GM12892 (cell line): ENCODE measurements around the gene MRPL20.

Experiments used
- DNase-seq: peaks from one replicate; pipeline ENCODE4 v3.0.0; 2011; ENCODE audit not compliant: insufficient read length
- FAIRE-seq: peaks from 2 replicates; lab custom pipeline; 2011; peaks lifted over from hg19 to GRCh38; lab: Jason Lieb, UNC
- POLR2A ChIP-seq: IDR thresholded peaks from 2 replicates; pipeline ENCODE4 v1.6.1; 2011; ENCODE audit warnings: low read depth, low read length, control low read depth
- POLR2AphosphoS5 ChIP-seq: IDR thresholded peaks from 2 replicates; pipeline ENCODE4 v1.6.1; 2011; ENCODE audit warnings: low read depth, low read length, control low read depth
- TAF1 ChIP-seq: IDR thresholded peaks from 2 replicates; pipeline ENCODE4 v1.6.1; 2011; ENCODE audit warnings: low read depth, mild to moderate bottlenecking, control low read depth, low read length, borderline replicate concordance

Gene MRPL20

DNA sequence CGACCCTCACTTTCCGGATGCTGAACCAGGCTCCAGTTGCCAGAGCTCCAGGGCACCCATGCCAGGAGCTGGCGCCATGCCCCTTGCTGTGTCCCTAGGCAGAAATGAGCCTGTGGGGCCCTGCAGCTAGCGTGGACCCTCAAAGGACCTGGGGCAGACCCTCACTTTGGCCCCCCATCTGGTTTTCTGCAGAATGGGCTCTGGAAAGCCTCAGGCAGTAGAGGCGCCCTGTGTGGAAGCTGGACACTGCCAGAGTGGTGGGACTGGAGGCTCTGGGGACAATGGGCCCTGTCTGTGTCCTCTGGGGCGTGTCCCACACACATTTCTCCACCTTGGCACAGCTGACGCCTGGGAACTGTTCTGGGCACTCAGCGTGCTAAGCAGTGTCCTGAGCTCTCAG, 25.8 kb downstream of the MRPL20 start:
- TF ChIP-seq POLR2AphosphoS5 (no peak), TAF1 (no peak), POLR2A (no peak)
- DNase-seq (no peak), FAIRE-seq (no peak)

- DNase-seq (no peak), FAIRE-seq (no peak)
- no peak for TF ChIP-seq POLR2A
- no peak for TF ChIP-seq TAF1
- TF ChIP-seq POLR2AphosphoS5: no peak
Measured at GRCh38 chr1:1380860-1381259, 26.2 kb downstream of the MRPL20 start.

DNA sequence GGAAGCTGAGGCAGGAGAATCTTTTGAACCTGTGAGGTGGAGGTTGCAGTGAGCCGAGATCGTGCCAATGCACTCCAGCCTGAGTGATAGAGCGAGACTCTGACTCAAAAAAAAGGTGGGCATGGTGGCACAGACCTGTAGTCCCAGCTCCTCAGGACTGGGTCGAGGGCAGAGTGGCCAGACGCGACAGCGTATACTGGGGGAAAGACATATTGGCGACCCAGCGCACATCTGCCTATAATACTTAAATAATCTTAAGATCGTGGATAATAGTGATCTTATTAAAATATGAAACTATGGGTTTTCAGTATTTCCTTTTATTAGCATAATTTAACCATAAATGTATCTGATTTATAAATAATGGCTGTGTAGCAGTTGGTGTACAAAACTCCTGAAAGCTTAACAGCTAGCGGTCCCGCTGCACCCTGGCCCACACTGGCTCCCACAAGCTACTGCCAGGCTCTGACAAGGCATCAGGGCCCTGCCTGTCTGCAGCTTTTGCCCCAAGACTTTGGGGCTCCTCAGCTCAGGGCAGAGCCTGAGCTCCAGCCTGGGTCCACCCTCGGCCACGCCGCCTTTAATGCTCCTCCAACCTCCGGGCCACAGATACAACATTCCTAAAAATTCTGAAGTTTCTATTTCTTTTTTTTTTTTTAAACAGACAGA, 29.4 kb downstream of the MRPL20 start:
- DNase-seq: no peak
- TF ChIP-seq POLR2AphosphoS5 (no peak), POLR2A (no peak), TAF1 (no peak)
- no peak for FAIRE-seq

- TF ChIP-seq POLR2A (no peak), POLR2AphosphoS5 (no peak), TAF1 (no peak)
- FAIRE-seq: no peak
- no peak for DNase-seq
Measured at GRCh38 chr1:1376551-1377226, 30.4 kb downstream of the MRPL20 start.

DNA sequence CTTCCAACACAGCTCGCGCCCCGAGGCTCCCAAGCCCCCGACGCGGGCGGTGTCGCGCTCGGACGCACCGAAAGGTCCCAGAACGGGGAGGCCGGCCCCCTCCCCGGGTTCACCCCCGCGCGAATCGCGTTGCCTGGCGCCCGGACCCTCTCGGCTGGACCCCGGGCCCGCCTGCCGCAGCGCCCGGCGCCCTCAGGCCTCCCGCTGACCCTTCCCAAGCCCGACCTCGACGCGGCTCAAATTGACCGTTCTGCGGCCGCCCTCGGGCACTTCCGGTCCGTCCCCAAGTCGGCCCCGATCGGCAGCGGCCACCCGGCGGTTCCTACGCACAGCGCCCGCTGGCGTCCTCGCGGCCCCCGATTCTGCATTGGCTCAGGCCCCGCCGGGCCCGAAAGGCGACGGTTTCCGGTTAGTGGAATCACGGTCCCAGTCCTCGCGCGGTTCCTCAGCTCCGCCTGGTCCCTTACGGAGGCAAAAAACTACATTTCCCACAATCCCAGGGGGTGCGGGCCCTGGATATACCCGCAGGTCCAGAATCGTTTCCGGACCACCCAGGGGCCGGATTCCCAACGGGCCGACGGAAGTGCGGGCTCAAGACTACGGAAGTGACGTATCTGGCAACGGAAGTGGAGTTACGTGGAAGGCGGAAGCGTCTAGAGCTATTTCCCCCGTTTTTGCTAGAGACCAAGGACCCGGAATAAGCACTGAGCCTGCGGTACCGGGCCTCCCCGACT, 32.0 kb downstream of the MRPL20 start, which contains the start of gene AURKAIP1:
Gene AURKAIP1, minus strand, starts transcription at position 279 of the 734 bp plus-strand sequence. CDS start 451 bp downstream, outside the sequence.
- TF ChIP-seq POLR2AphosphoS5 (peak; percentile 50; the same call in 1 of the 2 replicates), TAF1 (peak; percentile 35; the same call in 1 of the 2 replicates), POLR2A (peak; percentile 59; the same call in 1 of the 2 replicates)
- DNase-seq (peak; percentile 99), FAIRE-seq (peak; percentile 100)

DNA sequence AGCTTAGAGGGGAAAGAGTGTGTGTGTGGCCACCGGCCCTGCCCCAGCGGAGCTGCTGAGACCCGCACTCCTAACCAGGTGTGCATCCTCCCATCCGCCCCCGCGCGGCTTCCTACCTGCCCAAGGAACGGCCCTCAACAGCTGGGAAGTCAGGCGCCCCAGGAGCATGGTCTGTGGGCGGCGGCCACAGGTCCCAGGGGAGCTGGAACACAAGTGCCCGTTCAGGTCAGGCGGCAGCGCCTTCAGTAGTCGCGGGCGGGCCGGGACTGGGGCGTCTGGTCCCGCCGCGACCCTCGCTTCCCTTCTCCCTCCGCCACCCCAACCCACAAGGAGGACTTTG, 32.5 kb downstream of the MRPL20 start:
- DNase-seq: no peak
- TF ChIP-seq POLR2A: no peak
- no peak for TF ChIP-seq POLR2AphosphoS5
- TF ChIP-seq TAF1: no peak
- no peak for FAIRE-seq

- DNase-seq: no peak
- FAIRE-seq: no peak
- no peak for TF ChIP-seq TAF1
- TF ChIP-seq POLR2AphosphoS5: no peak
- no peak for TF ChIP-seq POLR2A
Measured at GRCh38 chr1:1373815-1374588, 33.1 kb downstream of the MRPL20 start.

DNA sequence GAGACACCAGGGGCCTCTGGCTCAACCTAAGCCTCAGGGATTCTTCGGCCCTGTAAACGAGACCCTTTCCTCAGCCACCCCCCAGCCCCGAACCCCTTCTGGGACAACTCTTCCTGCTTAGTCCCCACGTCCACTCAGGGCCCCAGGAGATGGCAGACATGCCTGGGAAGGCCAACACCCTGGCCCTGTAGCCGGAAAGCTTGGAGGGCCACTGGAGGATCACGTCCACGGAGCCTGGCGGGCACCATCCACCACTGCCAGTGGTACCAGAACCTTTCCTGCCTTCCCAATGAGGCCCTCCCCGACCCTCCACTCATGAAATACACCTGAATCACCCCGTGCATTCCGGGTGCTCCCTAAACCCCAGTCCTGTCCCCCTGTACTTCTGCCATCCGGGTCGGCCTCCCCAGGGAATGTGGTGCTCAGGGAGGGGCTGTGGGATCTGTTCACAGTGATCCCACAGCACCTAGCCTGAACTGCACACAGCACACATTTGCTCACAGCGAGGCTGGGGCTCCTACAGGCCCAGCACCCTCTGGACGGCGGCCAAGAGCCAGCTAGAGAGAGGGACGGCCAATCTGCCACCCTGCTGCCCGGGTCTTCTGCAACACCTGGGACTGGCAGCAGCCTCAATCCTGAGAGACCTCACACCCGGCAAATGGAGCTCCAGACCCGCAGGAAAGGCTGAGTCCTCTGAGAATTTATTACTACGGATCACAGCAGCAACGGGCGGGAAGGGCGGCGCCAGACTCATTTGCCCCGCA, 33.9 kb downstream of the MRPL20 start:
- TF ChIP-seq POLR2AphosphoS5 (no peak), TAF1 (no peak), POLR2A (no peak)
- no peak for DNase-seq
- FAIRE-seq: no peak

DNA sequence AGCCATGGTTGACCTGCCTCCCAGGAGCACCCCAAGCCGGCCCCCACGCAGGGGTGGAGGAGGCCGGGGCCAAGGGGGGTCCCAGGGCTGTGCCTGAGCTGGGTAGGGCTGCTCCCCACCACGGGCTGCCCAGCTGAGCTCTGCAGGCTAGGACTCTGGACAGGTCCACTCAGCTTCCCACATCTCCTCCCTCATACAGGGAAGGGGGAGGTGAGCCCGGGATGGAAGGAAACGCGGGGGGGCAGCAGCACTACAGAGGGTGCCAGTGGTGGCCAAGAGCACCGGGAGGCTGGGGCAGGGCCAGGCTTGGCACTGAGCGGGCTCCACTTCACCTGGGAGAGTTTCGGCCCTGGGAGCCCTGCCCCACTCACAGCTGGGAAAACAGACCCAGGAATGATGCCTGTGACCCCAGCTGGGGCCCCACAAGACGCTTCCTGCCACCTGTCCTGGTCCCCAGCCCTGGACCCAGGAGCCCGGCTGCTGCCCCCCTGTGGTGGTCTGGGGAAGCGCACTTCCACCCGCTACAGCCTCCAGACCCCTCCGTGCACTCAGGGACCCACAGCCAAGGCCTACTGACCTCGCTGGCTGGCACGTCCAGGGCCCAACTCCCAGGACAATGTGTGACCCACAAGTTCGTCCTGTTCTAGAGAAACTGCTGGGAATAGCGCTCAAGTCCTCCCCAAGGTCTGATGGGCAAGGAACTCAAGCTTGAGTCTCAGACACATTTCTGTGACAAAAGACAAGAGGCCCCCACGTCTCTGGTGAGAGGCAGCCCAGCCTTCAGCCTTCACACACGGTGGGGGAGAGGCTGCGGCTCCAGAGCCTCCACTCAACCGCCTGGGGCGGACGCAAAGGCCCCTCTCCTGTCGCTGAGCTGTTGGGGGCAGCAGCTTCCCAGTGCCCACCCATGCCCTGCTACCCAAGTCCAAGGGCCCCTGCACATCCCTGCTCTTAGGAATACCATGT, 35.1 kb downstream of the MRPL20 start:
- FAIRE-seq: no peak
- DNase-seq: peak; percentile 97

GRCh38 chr1:1371364-1371745, 35.7 kb downstream of the MRPL20 start:
- TF ChIP-seq POLR2AphosphoS5 (no peak), TAF1 (no peak), POLR2A (no peak)
- DNase-seq (no peak), FAIRE-seq (no peak)

More for the DNA sequence above, 35.1 kb downstream of the MRPL20 start:
- TF ChIP-seq POLR2A: peak; percentile 20; the same call in 1 of the 2 replicates
- no peak for TF ChIP-seq TAF1
